GM21360 (cell line): ENCODE measurements around the gene SMIM35.
"Not testable (repeated sequence)": the region's sequence is repeated elsewhere in the genome, so short reads cannot be mapped to it uniquely, and the experiment has no call there.

Experiments
- ATAC-seq: cut with Tn5 transposase; IDR thresholded peaks from one replicate; pipeline ENCODE4 v1.9.1; 2021; ENCODE audit warnings: mild to moderate bottlenecking, moderate library complexity; ENCODE audit not compliant: unreplicated experiment

SMIM35 gene

DNA sequence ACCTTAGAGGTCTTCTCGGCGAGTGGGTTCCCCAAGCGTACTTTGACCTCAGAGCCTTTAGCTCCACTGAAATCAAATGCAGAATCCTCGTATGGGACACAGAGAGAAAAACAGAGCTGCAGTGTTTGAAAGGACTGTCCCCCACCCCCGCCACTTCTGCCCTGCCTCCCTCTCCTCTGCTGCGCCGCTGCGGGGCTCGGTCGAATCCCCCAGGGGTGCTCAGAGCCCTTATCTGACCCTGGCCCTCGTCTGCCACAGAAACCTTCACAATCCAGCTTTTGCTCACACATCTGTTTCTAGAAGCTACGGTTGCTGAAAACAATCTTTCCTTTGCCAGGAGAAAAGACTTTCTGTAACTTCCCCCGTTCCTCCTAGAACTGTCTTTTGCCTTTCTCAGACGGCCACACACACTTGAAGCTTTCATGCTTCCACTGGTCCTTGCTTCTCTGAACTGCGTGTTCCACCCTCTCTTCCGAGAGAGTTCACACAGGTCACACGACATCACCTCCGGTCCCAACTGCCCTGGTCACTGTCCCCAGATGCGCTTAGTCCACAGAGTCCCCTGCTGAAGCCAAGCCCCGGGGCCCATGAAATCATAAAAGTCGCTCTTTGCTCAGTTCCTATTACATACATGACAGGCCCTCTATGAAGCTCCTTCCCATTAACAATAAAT is 3.7 kb downstream of the SMIM35 start:
- no peak for ATAC-seq

DNA sequence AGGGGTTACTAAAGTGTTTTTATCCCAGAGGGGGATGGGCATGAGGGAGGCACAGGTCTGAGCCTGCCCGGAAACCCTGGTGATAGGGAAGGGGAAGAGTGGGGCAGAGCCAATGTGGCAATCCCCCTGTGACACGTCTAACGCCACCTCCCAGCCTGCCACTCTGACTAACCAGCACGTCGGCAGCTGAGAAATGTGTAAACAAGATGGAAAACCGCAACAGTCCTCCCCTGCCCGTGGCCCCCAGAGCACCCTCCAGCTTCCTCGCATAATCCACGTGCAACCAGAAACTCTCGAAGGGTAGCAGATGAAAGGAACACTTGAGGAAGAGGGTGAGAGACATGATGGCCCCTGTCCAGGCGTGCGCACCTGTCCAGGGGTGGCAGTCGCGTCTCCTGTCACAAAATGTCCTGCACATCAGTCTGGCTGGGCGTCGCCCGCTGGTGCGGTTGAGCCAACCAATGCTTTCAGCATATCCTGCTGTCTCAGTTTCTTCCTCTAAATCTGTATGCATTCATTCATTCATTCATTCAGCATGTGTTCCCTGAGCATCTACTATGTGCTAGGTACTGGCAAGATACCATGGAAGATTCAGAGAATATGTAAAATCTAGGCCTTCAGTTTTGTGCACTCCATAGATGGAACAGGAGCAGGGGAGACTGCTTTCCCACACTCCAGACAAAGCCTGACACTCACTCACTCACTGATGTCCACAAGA is 5.4 kb downstream of the SMIM35 start:
- no peak for ATAC-seq

DNA sequence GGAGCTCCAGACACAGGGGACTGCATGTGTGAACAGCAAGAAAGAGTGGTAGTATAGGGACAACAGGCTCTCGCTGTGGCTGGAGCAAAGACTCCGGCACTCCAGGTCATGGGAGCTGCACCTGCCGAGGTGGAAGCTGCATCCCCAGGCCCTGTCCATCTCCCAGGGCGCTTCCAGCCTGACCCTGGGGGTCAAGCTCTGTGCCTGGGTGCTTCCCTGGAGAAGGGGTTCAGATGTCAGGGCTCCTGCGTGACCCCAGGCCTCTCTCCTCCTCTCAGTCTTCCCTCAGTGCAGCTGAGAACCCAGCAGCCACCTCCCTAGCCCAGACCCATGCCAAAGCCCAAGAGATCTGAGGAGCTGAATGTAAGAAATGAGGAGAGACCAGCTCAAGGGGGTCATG is 6.5 kb downstream of the SMIM35 start:
- no peak for ATAC-seq

DNA sequence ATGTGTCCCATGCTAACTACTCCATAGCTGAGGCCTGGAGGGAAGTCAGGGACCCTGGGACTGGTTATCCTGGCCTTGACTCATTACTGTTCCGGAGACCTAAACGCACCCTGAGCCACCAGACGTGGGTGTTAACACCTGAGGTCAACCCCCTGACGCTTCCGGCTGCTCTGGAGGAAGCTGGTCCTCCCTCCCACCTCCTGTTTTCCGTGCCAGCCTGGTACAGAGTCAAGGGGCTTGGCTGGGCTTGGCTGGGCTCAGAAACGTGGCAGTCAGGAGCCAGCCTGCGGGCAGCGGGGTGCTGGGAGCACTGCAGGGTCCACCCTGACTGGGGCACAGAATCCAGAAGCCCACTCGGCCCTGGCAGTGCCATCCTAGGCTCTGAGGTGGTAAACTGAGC is 7.3 kb downstream of the SMIM35 start:
- ATAC-seq, result no peak

DNA sequence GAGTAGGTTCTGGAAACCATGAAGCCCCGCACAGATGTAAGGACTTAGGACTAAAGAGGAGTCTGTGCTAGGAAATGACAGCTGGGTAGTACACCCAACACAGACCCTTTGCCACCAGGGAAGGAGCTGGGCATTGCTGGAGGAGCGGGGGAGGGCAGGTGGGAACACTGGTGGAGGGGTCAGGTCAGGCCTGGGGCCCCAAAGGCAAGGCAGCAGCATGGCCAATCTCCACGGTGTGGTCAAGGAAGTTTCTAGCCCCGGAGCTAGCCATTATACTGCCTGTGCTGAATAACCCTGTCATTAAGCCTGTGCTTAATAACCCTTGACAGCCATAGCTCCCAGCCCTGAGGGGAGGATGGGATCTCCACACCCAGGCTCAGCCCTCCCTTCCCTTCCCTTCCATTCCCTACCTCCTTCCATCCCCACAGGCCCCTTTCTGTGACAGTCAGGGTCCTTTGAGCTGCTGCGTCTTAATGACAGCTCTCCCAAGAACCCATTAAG is 7.8 kb downstream of the SMIM35 start:
- no peak for ATAC-seq

DNA sequence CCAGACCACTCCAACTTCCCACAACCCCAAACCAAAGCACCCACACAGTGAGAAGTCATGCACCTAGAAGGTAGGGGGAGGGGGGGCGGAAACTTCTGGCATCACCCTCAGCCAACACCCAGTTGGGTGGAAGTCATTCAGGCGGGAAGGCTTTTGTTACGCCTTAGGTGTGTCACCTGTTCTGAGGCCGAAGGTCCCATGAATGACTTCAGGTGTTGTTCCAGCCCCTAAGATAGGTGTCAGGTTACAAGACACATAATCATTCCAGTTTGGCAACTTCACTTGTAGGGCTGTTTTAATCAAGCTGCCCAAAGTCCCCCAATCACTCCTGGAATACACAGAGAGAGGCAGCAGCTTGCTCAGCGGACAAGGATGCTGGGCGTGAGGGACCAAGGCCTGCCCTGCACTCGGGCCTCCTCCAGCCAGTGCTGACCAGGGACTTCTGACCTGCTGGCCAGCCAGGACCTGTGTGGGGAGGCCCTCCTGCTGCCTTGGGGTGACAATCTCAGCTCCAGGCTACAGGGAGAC is 9.9 kb downstream of the SMIM35 start, which contains the start of gene TMPRSS4:
Gene TMPRSS4 (plus strand): TSS at position 325 of the 528 bp plus-strand sequence. CDS start 225 bp downstream, outside the sequence.
- ATAC-seq, result no peak

DNA sequence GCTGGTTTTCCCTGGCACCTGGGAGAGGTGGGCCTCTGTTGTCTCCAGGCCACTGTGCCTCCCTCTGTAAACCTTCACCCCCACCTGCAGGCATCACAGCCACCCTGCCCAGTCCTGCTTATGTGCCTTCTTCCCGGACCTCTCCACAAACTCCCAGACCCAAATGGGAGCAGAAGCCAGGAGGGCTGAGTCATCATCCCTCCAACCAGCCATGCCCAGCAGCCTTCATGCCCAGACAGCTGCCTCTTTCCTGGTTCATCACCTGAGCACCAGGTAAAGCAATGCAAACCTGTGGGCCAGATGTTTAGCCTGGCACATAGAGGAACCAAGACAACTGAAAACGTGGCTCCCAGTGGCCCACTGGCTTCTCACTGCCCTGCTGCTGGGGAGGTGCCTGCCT is 12.0 kb downstream of the SMIM35 start:
- ATAC-seq, result no peak

DNA sequence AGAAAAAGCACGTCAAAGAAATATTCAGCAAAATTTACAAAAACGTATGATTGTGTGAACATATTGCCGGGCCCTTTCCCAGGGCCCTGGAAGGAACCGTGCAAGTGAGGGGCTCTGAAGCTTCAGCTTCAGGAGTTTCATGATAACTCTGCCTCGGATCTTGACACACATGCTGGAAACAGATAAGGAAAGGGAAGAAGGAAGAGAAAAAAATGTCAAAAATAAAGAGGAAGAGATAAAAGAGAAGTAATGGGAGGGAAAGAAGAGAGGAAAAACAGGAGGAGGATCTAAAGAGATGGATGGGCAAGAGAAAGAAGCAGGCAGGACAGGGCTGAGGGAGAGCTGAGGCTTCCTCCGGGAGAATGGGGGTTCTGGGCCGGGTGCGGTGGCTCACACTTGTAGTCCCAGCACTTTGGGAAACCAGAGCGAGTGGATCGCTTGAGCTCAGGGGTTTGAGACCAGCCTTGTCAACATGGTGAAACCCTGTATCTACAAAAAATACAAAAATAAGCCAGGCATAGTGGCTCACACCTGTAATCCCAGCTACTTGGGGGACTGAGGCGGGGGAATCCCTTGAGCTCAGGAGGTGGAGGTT is 12.6 kb downstream of the SMIM35 start:
- ATAC-seq, result no peak

DNA sequence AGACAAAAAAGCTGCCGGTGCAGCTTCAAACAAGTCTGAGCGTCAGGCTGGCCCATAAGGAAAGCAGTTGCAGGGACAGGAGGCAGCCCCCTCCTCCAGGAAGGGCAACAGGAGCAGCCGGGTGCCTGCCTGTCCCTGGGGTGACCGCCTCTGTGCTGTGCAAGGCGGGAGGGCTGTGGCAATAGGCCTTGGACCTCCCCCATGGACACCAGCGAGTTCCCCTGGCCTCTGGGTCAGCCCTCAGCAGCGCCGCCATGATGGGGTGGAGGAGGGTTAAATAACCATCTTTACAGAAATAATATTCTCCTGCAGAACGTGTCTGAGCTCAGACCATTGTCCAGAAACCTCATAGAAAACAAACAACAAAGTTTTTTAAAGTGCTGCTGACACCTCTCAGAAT is 13.2 kb downstream of the SMIM35 start:
- no peak for ATAC-seq

DNA sequence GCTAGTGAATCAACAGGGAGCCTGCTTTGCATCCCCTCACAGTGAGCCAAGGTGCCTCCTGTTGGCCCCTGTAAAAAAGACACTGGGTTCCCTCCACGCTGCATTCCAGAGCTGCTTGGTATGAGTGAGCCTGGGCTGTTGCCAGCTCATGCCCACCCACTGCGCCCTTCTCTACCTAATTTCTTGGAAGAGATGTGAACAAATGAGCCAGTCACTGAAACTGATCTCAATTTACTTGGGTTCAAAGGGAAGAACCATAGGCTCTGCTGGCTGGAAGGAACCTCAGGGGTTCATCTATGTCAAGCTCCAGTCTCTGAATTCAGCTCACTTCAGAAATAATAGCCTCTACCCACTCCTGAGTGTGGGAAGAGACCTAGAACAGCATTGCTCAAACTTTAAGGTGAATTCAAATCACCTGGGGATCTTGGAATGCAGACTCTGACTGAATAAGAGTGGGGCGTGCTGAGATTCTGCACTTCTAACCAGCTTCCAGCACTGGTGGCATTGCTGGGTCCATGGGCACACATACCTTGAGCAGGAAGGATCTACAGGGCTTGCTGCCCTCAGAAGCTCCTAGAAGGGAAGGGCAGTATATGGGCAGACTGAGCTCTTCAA is 15.2 kb downstream of the SMIM35 start:
- ATAC-seq, result no peak

DNA sequence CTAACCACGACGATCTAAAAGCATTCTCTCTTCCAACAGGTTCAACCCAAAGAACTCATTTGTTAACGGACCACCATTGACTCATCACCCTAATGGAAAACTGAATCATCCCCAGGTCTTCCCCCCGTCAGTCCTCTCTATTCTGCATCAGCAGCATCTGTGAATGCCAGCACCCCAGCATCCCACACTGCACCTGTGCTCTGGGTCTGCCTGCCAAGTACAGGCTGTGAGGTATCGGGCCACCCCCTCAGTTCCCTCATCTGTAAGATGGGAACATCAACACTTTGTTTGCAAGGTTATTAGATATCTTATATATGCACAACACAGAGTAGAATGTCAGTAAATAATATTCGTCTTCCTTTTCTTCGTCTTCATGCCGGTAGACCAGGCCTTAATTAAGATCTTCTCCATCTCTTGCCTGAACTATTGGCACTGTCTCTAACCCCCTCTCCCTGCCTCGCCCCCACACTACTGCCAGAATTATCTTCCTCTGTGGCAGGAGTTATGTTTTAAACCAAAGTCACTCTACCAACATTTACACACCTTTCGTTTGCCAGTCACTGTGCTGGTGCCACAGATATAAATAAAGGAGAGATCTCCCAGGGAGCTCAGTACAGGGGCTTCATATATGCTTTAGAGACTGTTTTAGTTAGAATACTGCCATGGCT is 17.7 kb downstream of the SMIM35 start:
- no peak for ATAC-seq

DNA sequence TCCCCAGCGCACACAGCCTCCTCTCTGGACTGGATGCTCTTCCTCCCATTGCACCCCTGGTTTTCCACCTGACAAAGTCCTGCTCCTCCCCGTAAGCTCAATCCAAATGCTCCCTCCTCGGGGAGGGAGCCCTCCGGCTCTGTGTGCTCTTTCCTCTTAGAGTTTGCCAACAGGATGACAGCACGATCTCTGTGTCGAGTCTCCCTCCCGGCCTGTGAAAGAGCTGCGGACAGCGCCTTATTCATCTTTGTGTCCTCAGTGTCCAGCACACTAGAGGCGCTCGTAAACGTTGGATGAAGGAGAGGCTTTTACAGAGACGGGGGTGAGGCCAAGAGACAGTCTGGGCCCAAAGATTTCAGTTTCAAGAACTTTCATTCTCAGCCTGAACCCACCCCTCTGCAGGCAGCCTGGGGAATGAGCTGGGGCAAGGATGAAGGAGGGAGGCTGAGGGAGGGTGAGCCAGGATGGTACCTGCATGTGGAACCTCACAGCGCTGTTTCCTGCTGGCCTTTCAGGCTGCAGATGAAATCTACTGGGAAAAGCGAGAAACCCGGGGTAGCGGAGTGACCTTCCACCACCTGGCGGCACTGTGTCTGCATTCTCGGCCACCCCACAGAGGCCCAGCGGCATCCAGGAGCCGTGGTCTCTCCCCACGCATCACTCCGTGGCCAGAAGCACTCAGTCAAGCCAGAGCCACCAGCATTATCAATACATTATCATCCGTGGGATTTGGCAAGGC is 18.4 kb downstream of the SMIM35 start:
- ATAC-seq, result no peak

DNA sequence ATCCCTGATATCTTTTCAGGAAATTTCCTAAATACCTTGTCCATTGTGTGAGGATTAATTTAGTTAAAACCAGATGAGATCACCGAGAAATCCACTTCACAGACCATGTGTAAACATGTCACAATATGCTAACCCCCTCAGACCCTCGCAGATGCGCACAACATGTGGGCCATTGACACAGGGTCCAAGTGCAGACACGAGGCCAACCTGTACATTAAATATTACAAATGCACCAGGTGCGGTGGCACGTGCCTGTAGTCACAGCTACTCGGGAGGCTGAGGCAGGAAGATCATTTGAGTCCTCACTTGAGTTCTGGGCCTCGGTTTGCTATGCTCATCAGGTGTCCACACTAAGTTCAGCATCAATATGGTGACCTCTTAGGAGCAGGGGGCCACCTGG is 19.8 kb downstream of the SMIM35 start:
- ATAC-seq, result no peak

DNA sequence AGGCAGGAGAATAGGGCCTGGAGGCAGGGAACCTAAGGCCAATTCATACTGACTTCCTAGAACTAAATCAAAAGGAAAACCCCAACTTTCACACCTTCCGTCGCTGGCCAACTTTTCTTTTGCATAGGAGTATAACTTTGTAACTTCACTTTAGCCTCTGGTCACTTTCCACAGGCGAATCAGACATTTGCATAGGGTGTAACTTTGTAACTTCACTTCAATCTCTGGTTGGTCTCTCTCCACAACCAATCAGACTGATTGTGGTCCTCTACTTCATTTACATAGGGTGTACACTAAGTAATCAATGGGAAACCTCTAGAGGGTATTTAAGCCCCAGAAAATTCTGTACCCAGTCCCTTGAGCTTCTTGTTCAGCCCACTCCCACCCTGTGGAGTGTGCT is 21.4 kb downstream of the SMIM35 start:
- ATAC-seq, result no peak

DNA sequence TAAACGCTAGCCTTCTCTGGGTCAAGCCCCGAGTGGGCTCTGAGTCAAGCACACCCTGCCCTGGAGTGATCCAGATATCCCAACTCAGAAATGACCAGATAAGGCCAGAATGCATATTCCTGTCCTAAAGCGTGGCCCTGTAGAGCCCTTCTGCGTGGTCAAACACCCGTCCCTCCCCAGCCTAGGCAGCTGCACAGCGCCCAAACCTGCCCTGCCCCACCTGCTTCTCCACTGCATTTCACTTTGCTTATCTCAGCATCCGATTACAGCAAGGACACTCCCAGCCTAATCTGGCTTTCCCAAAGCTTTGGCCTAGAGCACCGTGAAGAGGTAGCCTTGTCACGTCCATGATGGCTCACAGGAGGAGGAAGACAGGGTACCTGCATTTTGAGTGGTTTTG is 21.8 kb downstream of the SMIM35 start:
- no peak for ATAC-seq

DNA sequence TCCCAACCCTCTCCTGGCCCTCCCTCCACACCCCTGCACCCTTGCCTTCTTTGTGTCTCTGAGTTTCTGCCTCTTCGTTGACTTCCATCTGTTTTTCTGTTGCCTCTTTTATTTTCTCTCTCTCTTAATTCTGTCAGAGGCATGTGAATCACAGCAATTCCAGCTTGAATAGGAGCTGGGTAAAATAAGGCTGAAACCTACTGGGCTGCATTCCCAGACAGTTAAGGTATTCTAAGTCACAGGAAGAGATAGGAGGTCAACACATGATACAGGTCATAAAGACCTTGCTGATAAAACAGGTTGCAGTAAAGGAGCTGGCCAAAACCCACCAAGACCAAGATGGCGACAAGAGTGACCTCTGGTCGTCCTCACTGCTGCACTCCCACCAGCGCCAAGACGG is 24.1 kb downstream of the SMIM35 start:
- not testable (repeated sequence) for ATAC-seq

DNA sequence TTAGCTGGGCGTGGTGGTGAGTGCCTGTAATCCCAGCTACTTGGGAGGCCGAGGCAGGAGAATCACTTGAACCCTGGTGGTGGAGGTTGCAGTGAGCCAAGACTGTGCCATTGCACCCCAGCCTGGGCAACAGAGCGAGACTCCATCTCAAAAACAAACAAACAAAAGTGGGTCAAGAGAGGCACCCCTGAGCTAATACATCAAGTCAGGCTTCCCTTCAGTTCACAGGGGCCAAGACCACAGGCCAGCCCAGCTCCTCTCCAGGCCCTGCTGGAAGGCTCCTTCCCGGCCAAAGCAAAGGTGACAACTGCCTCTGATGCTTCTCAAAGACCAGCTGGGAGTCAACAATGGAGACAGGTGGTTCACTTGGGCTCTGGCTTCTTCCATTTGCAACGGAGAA is 24.6 kb downstream of the SMIM35 start:
- ATAC-seq, result not testable (repeated sequence)

DNA sequence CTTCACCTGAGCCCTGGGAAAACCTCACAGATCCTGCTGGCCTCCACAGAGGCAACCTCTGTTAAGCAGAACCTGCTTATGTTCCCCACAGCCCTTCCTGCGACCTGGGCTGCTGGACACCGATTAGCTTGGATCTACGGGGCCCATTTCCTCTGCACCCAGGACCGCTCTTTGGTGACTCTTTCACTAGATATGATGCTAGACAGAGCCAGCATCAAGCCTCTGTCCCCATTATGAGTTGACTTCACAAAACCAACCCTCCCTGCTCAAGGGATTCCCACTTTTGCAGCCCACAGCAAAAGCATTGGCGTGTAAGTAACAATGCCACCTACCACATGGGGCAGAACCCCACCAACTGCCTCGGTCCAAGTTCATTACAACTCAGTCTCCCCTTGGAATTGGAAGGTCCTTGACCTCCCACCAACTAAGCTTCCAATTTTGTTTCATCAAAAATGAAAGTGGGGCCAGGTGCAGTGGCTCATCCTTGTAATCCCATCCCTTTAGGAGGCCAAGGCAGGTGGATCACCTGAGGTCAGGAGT is 25.1 kb downstream of the SMIM35 start:
- no peak for ATAC-seq

DNA sequence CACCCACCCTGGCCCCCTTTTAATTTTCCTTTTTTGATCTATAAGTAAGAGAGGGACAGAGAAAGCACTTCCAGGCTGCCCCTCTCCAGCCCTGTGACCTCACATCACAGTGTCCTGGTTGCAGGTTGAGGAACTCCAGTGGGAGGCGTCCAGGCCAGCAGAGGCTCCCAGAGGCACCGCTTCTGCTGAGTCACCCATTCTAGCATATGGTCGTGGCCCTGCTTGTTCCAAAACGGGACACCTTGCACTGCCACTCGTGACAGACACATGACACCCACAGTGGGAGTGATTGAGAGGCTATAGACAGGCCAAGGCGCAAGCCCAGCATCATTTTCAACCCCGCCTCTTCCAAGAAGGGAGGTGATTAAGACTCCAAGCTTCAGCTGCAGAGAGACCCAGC is 25.9 kb downstream of the SMIM35 start:
- ATAC-seq, result no peak
